HepG2 (cell line): ENCODE results near the gene ARFGEF2. TPM values are rescaled to one million over a fixed set of nuclear protein-coding genes. Genes with fewer than 3 reads are reported as not detected.

ENCODE experiments used
- AHDC1 ChIP-seq: sonication (generic); formaldehyde crosslinking; IDR thresholded peaks from 2 replicates; pipeline ENCODE4 v1.5.1; 2020; ENCODE audit warnings: mild to moderate bottlenecking, missing genetic modification reagents, borderline replicate concordance
- DMTF1 ChIP-seq: sonication (generic); formaldehyde crosslinking; IDR thresholded peaks from 2 replicates; pipeline ENCODE4 v1.4.0; 2020; ENCODE audit warnings: mild to moderate bottlenecking, missing genetic modification reagents
- EEA1 ChIP-seq: sonication (generic); formaldehyde crosslinking; IDR thresholded peaks from 2 replicates; pipeline ENCODE4 v1.5.1; 2020; ENCODE audit warnings: mild to moderate bottlenecking, missing genetic modification reagents, borderline replicate concordance
- PCBP1 ChIP-seq: fragments of 200-400 bp; formaldehyde crosslinking; IDR thresholded peaks from 2 replicates; pipeline ENCODE4 v1.6.1; 2017; ENCODE audit warnings: mild to moderate bottlenecking, low read depth, low read length, borderline replicate concordance
- PLRG1 ChIP-seq: fragments of 450-650 bp; conservative IDR thresholded peaks from 2 replicates; pipeline ENCODE4 v1.6.1; 2016
- PRPF4 ChIP-seq: fragments of 200-400 bp; formaldehyde crosslinking; IDR thresholded peaks from 2 replicates; pipeline ENCODE4 v1.6.1; 2016; ENCODE audit warnings: low read length, low read depth; ENCODE audit not compliant: poor library complexity, severe bottlenecking
- RARG ChIP-seq: sonication (generic); formaldehyde crosslinking; IDR thresholded peaks from 2 replicates; pipeline ENCODE4 v1.4.0; 2020; ENCODE audit warnings: low read depth, mild to moderate bottlenecking, missing genetic modification reagents
- RBAK ChIP-seq: sonication (generic); formaldehyde crosslinking; IDR thresholded peaks from 2 replicates; pipeline ENCODE4 v1.5.1; 2020; ENCODE audit warnings: mild to moderate bottlenecking, missing genetic modification reagents
- RNF219 ChIP-seq: sonication (generic); formaldehyde crosslinking; IDR thresholded peaks from 2 replicates; pipeline ENCODE4 v1.5.0; 2020; ENCODE audit warnings: mild to moderate bottlenecking, missing genetic modification reagents
- SKIL ChIP-seq: sonication (generic); formaldehyde crosslinking; IDR thresholded peaks from 2 replicates; pipeline ENCODE4 v1.8.0; 2022; ENCODE audit warnings: missing genetic modification reagents, mild to moderate bottlenecking, moderate library complexity, borderline replicate concordance
- SRSF1 ChIP-seq: fragments of 200-400 bp; formaldehyde crosslinking; optimal IDR thresholded peaks from 2 replicates; pipeline ENCODE3; 2017; ENCODE audit warnings: mild to moderate bottlenecking, low read depth, low read length, moderate library complexity
- U2AF2 ChIP-seq: fragments of 200-400 bp; formaldehyde crosslinking; IDR thresholded peaks from 2 replicates; pipeline ENCODE4 v1.6.1; 2017; ENCODE audit warnings: low read depth, mild to moderate bottlenecking, low read length
- ZNF12 ChIP-seq: sonication (generic); formaldehyde crosslinking; IDR thresholded peaks from 2 replicates; pipeline ENCODE4 v1.5.0; 2020; ENCODE audit warnings: missing genetic modification reagents
- ZNF17 ChIP-seq: sonication (generic); formaldehyde crosslinking; IDR thresholded peaks from 2 replicates; pipeline ENCODE4 v1.5.0; 2020; ENCODE audit warnings: mild to moderate bottlenecking, missing genetic modification reagents
- ZNF329 ChIP-seq: sonication (generic); formaldehyde crosslinking; IDR thresholded peaks from 2 replicates; pipeline ENCODE4 v1.9.0; 2021; ENCODE audit warnings: low read depth, mild to moderate bottlenecking, missing genetic modification reagents
- ZNF780A ChIP-seq: sonication (generic); formaldehyde crosslinking; IDR thresholded peaks from 2 replicates; pipeline ENCODE4 v1.8.0; 2022; ENCODE audit warnings: mild to moderate bottlenecking, missing genetic modification reagents, moderate library complexity
- polyA plus RNA-seq, 8 experiments: library from polyadenylated mRNA; depleted of rRNA in 3 of 8; stranded (reverse) in 7 of 8; unstranded in 1 of 8; fragments of >200 nt; fragmentation: Illumina TruSeq in 4 of 8; extraction: Trizol in 4 of 8; gene quantifications; 2 replicates each; pipeline versions ENCODE4 v1.2.1 to v1.2.3, GENCODE V29; 2011 to 2016; ENCODE audit warnings: low read depth in 4 of 8, missing spikeins in 1 of 8, mixed read lengths in 1 of 8; ENCODE audit not compliant: insufficient read depth in 1 of 8
- total RNA-seq, 5 experiments: library from RNA; depleted of rRNA; stranded (reverse); fragments of >200 nt; fragmentation: Illumina TruSeq; extraction: Trizol; gene quantifications; 2 replicates each; pipeline ENCODE4 v1.2.3, GENCODE V29; 2016; ENCODE audit warnings: low read depth in 1 of 5

Gene ARFGEF2
- total and polyA plus RNA-seq, 2 of the 13 experiments (the other 11 are each of a cell fraction or from before 2014, with no cell fraction given): 44.0 to 60.8 TPM

GRCh38 chr20:48919882-48920526 lies 1.5 kb upstream of the ARFGEF2 start (continued):
- TF ChIP-seq EEA1 (CRISPR knock-in tag): no peak
- TF ChIP-seq AHDC1: peak; percentile 82; the same call in 1 of the 2 replicates
- TF ChIP-seq ZNF329 (CRISPR knock-in tag): no peak
- TF ChIP-seq PLRG1: no peak
- no peak for TF ChIP-seq U2AF2
- 0 out of 2 replicates have a peak, but pooled peaks have one; percentile 85 for TF ChIP-seq RARG (CRISPR knock-in tag)
- TF ChIP-seq DMTF1 (CRISPR knock-in tag): no peak
- no peak for TF ChIP-seq PCBP1
- TF ChIP-seq SRSF1: no peak
- peak; percentile 96 for TF ChIP-seq SKIL (CRISPR knock-in tag)
- peak; percentile 98 for TF ChIP-seq ZNF12 (CRISPR knock-in tag)
- no peak for TF ChIP-seq ZNF17 (CRISPR knock-in tag)
- peak; percentile 69; the same call in 1 of the 2 replicates for TF ChIP-seq RBAK
- no peak; the same call in 1 of the 2 replicates for TF ChIP-seq RNF219 (CRISPR knock-in tag)
- TF ChIP-seq ZNF780A (CRISPR knock-in tag): no peak
- no peak for TF ChIP-seq PRPF4
